ENCODE data around the gene PPP1R9A.
A peak's percentile ranks its signal among the peaks of the same experiment; 100 is the strongest.

PPP1R9A gene

DNA sequence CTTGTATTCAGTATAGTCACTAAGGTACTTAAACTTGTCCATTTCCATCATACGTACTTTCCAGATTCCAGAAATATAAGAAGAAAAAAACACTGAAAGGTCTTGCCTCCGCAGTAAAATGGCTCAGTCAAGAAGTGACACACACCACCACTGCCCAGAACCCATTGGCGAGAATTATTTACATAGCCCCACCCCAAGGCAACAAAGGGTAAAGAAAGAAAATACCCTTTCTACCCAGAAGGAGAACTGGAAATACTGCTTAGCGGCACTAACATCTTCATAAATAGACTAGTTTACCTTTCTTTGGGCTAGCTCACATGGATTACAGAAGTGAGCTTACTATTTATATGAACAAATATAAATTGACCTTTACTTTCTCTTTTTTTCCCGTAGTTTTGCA, 194.0 kb downstream of the PPP1R9A start:
- no peak for DNase-seq

DNA sequence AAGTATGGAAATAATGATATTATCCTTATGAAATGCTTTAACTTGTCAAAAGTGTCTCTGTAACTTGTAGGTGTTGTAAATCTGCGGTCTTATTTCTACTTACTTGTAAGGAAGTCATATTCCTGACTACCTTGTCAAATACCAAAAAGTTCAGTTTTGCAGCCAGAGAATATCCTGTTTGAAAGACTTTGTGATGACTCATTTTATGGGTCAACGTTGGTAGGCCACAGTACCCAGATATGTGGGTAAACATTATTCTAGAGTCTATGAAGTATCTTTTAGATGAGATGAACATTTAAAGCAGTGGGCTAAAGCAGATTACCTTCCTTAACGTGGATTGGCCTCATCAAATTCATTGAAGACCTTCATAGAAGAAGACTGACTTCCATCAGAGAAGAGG, 195.3 kb downstream of the PPP1R9A start:
- DNase-seq, result no peak

GRCh38 chr7:95104739-95105138, 197.3 kb downstream of the PPP1R9A start:
- peak in 1 of 2 donors; percentile 36 for DNase-seq

GRCh38 chr7:95105627-95106026, 198.2 kb downstream of the PPP1R9A start:
- DNase-seq, result no peak

DNA sequence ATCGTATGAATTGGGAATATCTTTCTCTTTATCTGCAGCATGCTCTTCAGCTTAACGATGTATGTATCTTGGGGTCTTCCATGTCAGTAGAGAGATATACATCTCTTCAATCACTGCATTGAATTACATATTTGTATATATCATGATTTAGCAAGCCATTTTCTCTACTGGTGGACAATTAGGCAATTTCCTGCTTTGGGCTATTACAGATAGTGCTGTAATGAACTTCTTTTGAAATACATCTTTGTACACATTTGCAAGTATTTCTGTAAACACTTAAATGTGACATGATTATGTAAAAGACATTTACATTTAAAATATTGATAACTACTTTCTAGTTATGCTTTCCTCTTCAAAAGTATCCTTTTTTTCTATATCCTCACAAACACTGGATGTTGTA, 199.0 kb downstream of the PPP1R9A start:
- peak; percentile 69 to 76 for DNase-seq

DNA sequence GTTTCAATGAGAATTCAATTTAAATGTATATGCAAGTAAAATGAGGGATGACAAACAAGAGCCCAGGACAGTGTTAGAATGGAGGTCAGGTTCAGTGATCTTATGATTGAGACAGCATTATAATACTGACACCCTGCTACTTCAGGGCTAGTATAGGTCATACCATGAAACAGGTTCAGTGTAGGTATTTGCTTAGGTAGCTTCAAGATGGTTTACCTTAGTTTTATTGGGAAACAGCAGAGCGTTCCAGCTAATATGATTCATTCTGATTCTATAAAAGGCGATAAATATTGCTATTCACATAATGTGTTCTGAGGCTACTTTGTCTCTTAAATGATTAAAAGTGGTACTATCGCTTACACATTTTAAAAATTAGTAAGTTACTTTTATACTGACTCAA, 203.3 kb downstream of the PPP1R9A start:
- no peak for DNase-seq

- no peak for DNase-seq
These were observed 206.2 kb downstream of the PPP1R9A start for GRCh38 chr7:95113590-95113989.

GRCh38 chr7:95126053-95126709, 218.8 kb downstream of the PPP1R9A start:
- DNase-seq, result no peak

- no peak for DNase-seq
These were observed 225.1 kb downstream of the PPP1R9A start for GRCh38 chr7:95132500-95132899.

- no peak for DNase-seq
These were observed 232.5 kb downstream of the PPP1R9A start for GRCh38 chr7:95139922-95140321.

- no peak for DNase-seq
These were observed 234.4 kb downstream of the PPP1R9A start for GRCh38 chr7:95141755-95142154.

GRCh38 chr7:95144256-95144655, 236.9 kb downstream of the PPP1R9A start:
- no peak for DNase-seq

- no peak for DNase-seq
These were observed 248.6 kb downstream of the PPP1R9A start for GRCh38 chr7:95155965-95156364.

- no peak for DNase-seq
These were observed 250.0 kb downstream of the PPP1R9A start for GRCh38 chr7:95157381-95157780.

- no peak for DNase-seq
These were observed 262.3 kb downstream of the PPP1R9A start for GRCh38 chr7:95169678-95170077.

- DNase-seq, result no peak
These were observed 265.0 kb downstream of the PPP1R9A start for GRCh38 chr7:95172420-95172819.

GRCh38 chr7:95190515-95190914, 283.1 kb downstream of the PPP1R9A start:
- DNase-seq, result no peak

GRCh38 chr7:95191795-95192194, 284.4 kb downstream of the PPP1R9A start:
- DNase-seq, result no peak

DNA sequence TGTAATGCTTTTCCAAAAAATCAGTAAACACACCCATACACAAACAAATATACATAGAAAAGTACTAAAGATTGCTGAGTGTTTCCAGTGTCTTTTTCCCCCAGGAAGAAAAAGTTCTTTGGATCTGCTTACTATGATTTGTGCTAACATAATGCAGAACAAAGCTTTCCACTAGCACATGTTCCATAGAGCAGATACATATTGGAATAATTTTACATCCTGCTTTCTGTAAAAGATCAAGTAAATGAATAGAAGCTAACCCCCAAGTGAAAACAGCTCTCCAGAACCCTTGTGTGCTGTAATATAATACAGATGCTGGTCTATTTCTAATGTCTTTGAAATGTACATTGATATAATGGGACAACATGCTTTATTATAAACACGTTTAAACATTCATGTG, 291.5 kb downstream of the PPP1R9A start:
- DNase-seq, result no peak

- peak; percentile 13 to 58 for DNase-seq
These were observed 292.6 kb downstream of the PPP1R9A start for GRCh38 chr7:95199779-95200558.

DNA sequence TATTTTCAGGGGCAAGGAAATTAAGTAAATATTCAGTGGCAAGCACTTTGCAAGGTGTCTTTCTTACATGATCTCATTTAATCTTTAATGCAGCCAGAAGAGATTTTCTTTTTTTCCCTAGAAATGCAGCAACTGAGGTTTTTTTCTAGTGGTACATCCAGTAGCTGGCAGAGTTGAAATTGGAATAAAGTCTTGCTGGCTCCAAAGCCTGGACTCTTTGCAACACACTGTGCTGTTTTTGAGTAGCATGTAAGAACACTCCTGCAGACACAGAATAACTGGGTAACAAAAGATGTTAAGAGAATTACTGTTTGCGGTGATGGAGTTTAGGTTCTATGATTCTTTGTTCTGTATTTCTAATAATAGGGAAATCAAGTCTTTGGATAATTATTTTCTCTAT, 293.3 kb downstream of the PPP1R9A start:
- DNase-seq, result no peak

DNA sequence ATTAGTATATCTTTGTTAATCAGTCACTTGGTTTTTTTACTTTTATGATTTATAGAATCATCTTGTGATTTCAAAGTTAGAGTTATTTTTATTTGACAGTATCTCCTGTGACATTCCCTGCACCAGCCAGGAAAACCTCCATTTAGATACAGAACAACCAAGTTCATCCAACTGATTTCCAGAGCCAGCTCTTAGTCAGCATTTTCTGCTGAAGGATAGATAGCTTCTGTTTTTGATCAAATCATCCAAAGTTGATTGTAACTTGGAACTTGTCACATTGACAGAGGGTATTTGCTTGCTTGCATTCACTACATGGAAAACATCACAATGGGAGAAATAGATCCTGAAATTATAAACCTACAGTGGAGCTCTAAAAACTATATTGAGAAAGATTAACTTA, 294.3 kb downstream of the PPP1R9A start:
- DNase-seq, result no peak

- no peak for DNase-seq
These were observed 297.2 kb downstream of the PPP1R9A start for GRCh38 chr7:95204618-95205017.

DNA sequence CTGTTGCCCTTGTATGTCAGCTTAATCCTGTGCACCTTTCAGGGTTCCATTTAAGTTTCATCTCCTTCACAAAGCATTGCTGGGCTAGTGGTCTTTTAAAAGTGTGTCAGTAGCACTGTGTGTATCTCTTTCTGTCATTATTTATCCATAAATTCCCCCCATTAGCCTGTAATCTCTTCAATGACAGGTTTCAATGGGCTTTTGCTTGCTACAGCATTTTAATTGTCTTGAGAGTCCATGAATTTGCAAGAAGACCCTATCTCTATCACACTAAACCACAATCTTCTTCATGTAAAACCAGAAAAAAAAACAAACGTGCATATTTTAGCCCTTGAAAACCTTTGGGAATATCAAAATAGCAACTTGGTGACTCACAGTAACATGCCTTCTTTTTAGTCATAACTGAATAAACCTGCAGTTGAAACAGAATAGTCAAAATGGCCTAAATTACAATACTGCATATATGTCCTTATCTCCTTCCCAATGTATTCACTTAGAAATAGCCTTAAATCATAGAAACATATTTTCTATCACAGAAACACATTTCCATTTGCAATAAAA, 298.4 kb downstream of the PPP1R9A start:
- DNase-seq, result no peak

Measured in inflammatory macrophage (primary cell).